Measurements from ENCODE around the gene PLSCR5. TPM values are rescaled to one million over a fixed set of nuclear protein-coding genes. Genes with fewer than 3 reads are reported as not detected.

PLSCR5 gene
- total RNA-seq, 1 donor from 2014 or later = not detected

DNA sequence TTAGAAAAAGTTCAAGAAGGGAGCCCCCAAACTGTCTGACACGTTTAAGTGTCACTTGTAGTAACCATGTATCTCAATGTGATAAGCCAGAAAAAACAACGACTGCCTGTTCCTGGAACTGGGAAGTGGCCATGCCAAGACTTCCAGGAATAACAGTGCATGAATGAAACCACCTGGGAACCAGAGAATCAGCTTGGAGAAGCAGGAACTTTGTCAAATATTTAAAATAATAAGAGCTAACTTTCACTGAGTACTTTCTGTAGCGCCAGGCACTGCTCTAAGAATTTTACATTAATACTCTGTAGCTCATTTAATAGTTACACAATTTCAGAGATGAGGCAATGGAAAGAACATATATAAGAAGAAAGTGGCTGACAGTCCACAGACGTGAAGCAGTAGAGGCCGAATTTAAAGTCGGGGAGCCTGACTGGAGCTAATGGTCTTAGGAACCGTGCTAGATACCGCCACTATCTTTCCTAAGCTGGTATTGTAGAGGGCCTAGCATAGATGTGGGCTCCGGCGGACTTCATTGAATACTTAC lies 61.6 kb downstream of the PLSCR5 start:
- H3K4me1 Mint-ChIP-seq = peaks cover 11% of the 10 kb centered on the region
- peaks cover 3% of the 10 kb centered on the region for H3K9me3 Mint-ChIP-seq
- Histone ChIP-seq H3K79me2 (ENCODE audit: low read depth) (peaks cover 7% of the 10 kb centered on the region), H4K20me1 (ENCODE audit: low read depth) (no peaks in the 10 kb centered on the region), H3K9ac (no peak overlapping the region), H3K36me3 (no peaks in the 10 kb centered on the region), H3F3A (ENCODE audit: low read depth) (no peaks in the 10 kb centered on the region), H2AFZ (replicated peaks) (peak overlapping the region; percentile 94), H3K9me3 (ENCODE audit: low read depth) (no peaks in the 10 kb centered on the region), H3K4me1 (no peaks in the 10 kb centered on the region), H3K27ac (no peak overlapping the region), H3K27me3 (peaks cover 3% of the 10 kb centered on the region), H3K4me2 (peak overlapping the region; percentile 77), H3K4me3 (peak overlapping the region; percentile 60)
- no peak for DNase-seq (ENCODE audit: low spot score)
- H3K4me3 Mint-ChIP-seq = peak overlapping the region; percentile 91
- peaks cover 8% of the 10 kb centered on the region for H3K36me3 Mint-ChIP-seq
- TF ChIP-seq EZH2 (IDR thresholded peaks at IDR 0.05) (no peak), EZH2phosphoT487 (IDR thresholded peaks at IDR 0.05) (no peak)
- TF ChIP-seq, protein P1, sequence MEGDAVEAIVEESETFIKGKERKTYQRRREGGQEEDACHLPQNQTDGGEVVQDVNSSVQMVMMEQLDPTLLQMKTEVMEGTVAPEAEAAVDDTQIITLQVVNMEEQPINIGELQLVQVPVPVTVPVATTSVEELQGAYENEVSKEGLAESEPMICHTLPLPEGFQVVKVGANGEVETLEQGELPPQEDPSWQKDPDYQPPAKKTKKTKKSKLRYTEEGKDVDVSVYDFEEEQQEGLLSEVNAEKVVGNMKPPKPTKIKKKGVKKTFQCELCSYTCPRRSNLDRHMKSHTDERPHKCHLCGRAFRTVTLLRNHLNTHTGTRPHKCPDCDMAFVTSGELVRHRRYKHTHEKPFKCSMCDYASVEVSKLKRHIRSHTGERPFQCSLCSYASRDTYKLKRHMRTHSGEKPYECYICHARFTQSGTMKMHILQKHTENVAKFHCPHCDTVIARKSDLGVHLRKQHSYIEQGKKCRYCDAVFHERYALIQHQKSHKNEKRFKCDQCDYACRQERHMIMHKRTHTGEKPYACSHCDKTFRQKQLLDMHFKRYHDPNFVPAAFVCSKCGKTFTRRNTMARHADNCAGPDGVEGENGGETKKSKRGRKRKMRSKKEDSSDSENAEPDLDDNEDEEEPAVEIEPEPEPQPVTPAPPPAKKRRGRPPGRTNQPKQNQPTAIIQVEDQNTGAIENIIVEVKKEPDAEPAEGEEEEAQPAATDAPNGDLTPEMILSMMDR (IDR thresholded peaks at IDR 0.05) = no peak
- no peak overlapping the region for H3K27ac Mint-ChIP-seq
- no peaks in the 10 kb centered on the region for H3K27me3 Mint-ChIP-seq (ENCODE audit: insufficient read depth, low read depth)

DNA sequence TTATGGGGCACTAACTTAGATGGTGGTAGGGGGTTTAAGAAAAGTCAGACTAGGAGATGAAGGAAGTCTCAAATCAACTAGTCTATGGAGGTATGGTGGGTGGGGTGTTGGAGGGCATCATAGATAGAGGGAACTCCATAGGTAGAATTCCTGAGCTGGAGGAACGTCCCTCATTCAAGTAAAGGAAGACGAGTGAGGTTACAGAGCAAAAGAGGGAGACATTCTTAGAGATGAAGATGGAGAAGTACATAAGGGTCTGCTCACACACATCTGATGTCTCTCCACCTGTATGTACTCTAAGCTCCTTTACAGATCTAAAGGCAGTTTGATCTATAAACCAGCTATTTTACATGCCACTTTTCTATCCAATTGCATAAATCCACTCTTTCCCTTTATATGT lies 62.2 kb downstream of the PLSCR5 start:
- H3K9me3 Mint-ChIP-seq = peaks cover 3% of the 10 kb centered on the region
- H3K27ac Mint-ChIP-seq = no peak overlapping the region
- no peak overlapping the region for H3K27ac ChIP-seq
- H3K9me3 ChIP-seq (ENCODE audit: low read depth) = no peaks in the 10 kb centered on the region
- H3F3A ChIP-seq (ENCODE audit: low read depth) = no peaks in the 10 kb centered on the region
- H3K4me1 Mint-ChIP-seq = peaks cover 11% of the 10 kb centered on the region
- peaks cover 10% of the 10 kb centered on the region for H3K36me3 Mint-ChIP-seq
- no peaks in the 10 kb centered on the region for H4K20me1 ChIP-seq (ENCODE audit: low read depth)
- TF ChIP-seq EZH2phosphoT487 (IDR thresholded peaks at IDR 0.05) (no peak), EZH2 (IDR thresholded peaks at IDR 0.05) (no peak)
- TF ChIP-seq, protein P1 (IDR thresholded peaks at IDR 0.05) = no peak
- H2AFZ ChIP-seq (replicated peaks) = no peak overlapping the region
- DNase-seq (ENCODE audit: low spot score) = no peak
- peak overlapping the region; percentile 91 for H3K4me3 Mint-ChIP-seq
- peak overlapping the region; percentile 60 for H3K4me3 ChIP-seq
- H3K9ac ChIP-seq = no peak overlapping the region
- peak overlapping the region; percentile 77 for H3K4me2 ChIP-seq
- H3K4me1 ChIP-seq = no peaks in the 10 kb centered on the region
- peaks cover 7% of the 10 kb centered on the region for H3K79me2 ChIP-seq (ENCODE audit: low read depth)
- H3K27me3 Mint-ChIP-seq (ENCODE audit: insufficient read depth, low read depth) = no peaks in the 10 kb centered on the region
- H3K36me3 ChIP-seq = no peaks in the 10 kb centered on the region
- H3K27me3 ChIP-seq = peaks cover 3% of the 10 kb centered on the region

DNA sequence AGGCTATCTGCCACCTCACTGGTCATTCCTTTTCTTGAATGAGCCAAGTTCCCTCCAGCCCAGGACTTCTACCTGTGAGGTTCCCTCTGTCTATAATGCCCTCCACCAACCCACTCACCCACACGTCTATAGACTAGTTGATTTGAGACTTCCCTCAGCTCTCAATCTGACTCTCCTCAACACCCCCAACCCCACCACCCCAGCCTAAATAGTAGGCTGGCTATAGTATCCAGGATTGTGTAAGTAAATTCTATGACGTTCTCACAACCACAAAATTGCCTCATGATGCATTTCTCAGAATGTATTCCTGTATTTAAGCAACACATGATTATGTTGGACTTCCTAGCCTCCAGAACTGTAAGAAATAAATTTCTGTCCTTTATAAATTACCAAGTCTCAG lies 63.0 kb downstream of the PLSCR5 start:
- Histone ChIP-seq H2AFZ (replicated peaks) (no peak overlapping the region), H3K9me3 (ENCODE audit: low read depth) (no peaks in the 10 kb centered on the region), H3K9ac (no peak overlapping the region), H3K27ac (no peak overlapping the region), H3K4me2 (no peak overlapping the region), H3K4me3 (no peak overlapping the region), H4K20me1 (ENCODE audit: low read depth) (no peaks in the 10 kb centered on the region), H3K36me3 (no peaks in the 10 kb centered on the region), H3K79me2 (ENCODE audit: low read depth) (peaks cover 7% of the 10 kb centered on the region), H3F3A (ENCODE audit: low read depth) (no peaks in the 10 kb centered on the region), H3K27me3 (peaks cover 3% of the 10 kb centered on the region), H3K4me1 (no peaks in the 10 kb centered on the region)
- H3K4me3 Mint-ChIP-seq = no peak overlapping the region
- H3K9me3 Mint-ChIP-seq = peaks cover 3% of the 10 kb centered on the region
- peaks cover 13% of the 10 kb centered on the region for H3K4me1 Mint-ChIP-seq
- peaks cover 14% of the 10 kb centered on the region for H3K36me3 Mint-ChIP-seq
- DNase-seq (ENCODE audit: low spot score) = no peak
- no peak overlapping the region for H3K27ac Mint-ChIP-seq
- no peak for TF ChIP-seq EZH2phosphoT487 (IDR thresholded peaks at IDR 0.05)
- TF ChIP-seq, protein P1 (IDR thresholded peaks at IDR 0.05) = no peak
- no peak for TF ChIP-seq EZH2 (IDR thresholded peaks at IDR 0.05)
- H3K27me3 Mint-ChIP-seq (ENCODE audit: insufficient read depth, low read depth) = no peaks in the 10 kb centered on the region
